H1 (cell line): ENCODE data around the gene IFI30. TPM values are rescaled to one million over a fixed set of nuclear protein-coding genes. Genes with fewer than 3 reads are reported as not detected.

ENCODE experiments used
- CTCF ChIA-PET: fragments of 300-600 bp; sonication (Branson Sonifier 250); formaldehyde crosslinking; loops from one replicate; lab custom pipeline; 2021; ENCODE audit not compliant: partially characterized antibody; lab: Charles Lee
- POLR2A ChIA-PET: fragments of 300-600 bp; sonication (Branson Sonifier 250); formaldehyde crosslinking; loops from one replicate; lab custom pipeline; 2021; ENCODE audit warnings: inconsistent platforms; ENCODE audit not compliant: partially characterized antibody; lab: Charles Lee
- DNase-seq, 2 experiments: peaks; one replicate each; pipeline versions ENCODE4 v3.0.0 to v3.0.0-alpha.2; 2010 to 2022; ENCODE audit warnings: low spot score in 2 of 2, low read depth in 1 of 2, mixed read lengths in 1 of 2
- FAIRE-seq: peaks from 2 replicates; lab custom pipeline; 2011; peaks lifted over from hg19 to GRCh38; lab: Jason Lieb, UNC
- H2AFZ ChIP-seq: 2 replicates; pipeline ENCODE4 v1.8.1; 2012; ENCODE audit warnings: low read length, inconsistent platforms
- H2AK5ac ChIP-seq: 2 replicates; pipeline ENCODE4 v1.6.1; 2013; ENCODE audit warnings: low read depth, low read length
- H2BK120ac ChIP-seq: replicated peaks from 2 replicates; pipeline ENCODE3; 2013; ENCODE audit warnings: low read depth, low read length, inconsistent platforms
- H2BK12ac ChIP-seq: 2 replicates; pipeline ENCODE4 v1.6.1; 2013; ENCODE audit warnings: low read depth, low read length
- H2BK15ac ChIP-seq: 2 replicates; pipeline ENCODE4 v1.6.1; 2013; ENCODE audit warnings: low read length
- H2BK20ac ChIP-seq: 2 replicates; pipeline ENCODE4 v1.6.1; 2013; ENCODE audit warnings: low read length
- H2BK5ac ChIP-seq: 2 replicates; pipeline ENCODE4 v1.6.1; 2013; ENCODE audit warnings: low read depth, low read length
- H3K14ac ChIP-seq: 2 replicates; pipeline ENCODE4 v1.6.1; 2013; ENCODE audit warnings: inconsistent platforms; ENCODE audit not compliant: insufficient read length
- H3K18ac ChIP-seq: 2 replicates; pipeline ENCODE4 v1.6.1; 2013; ENCODE audit warnings: low read length; ENCODE audit errors: extremely low read depth
- H3K23ac ChIP-seq: 2 replicates; pipeline ENCODE4 v1.6.1; 2013; ENCODE audit warnings: inconsistent platforms; ENCODE audit not compliant: insufficient read length
- H3K23me2 ChIP-seq: 2 replicates; pipeline ENCODE4 v1.6.1; 2013; ENCODE audit warnings: low read depth, low read length
- H3K27ac ChIP-seq: 2 replicates; pipeline ENCODE4 v1.6.1; 2011; ENCODE audit warnings: low read depth, low read length, inconsistent platforms
- H3K27me3 ChIP-seq, 4 experiments: replicated peaks in 1 of 4; 1 replicate in 1 of 4; 2 replicates in 3 of 4; pipeline versions ENCODE4 v1.6.1 to v1.8.1; 2011 to 2013; ENCODE audit warnings: low read length in 3 of 4, mild to moderate bottlenecking in 3 of 4, inconsistent platforms in 2 of 4, mixed read lengths in 2 of 4, moderate library complexity in 1 of 4; ENCODE audit not compliant: control insufficient read depth in 3 of 4, insufficient read depth in 3 of 4; ENCODE audit errors: extremely low read depth in 1 of 4
- H3K36me3 ChIP-seq, 4 experiments: 2 replicates each; pipeline versions ENCODE4 v1.6.1 to v1.8.1; 2011 to 2013; ENCODE audit warnings: mild to moderate bottlenecking in 4 of 4, low read length in 3 of 4, moderate library complexity in 2 of 4, control low read depth in 1 of 4, inconsistent platforms in 1 of 4; ENCODE audit not compliant: insufficient read depth in 4 of 4, control insufficient read depth in 2 of 4
- H3K4ac ChIP-seq: replicated peaks from 2 replicates; pipeline ENCODE3; 2013; ENCODE audit warnings: low read length, low read depth, mixed read lengths, inconsistent platforms; ENCODE audit not compliant: insufficient read length
- H3K4me1 ChIP-seq, 4 experiments: replicated peaks in 1 of 4; 1 replicate in 1 of 4; 2 replicates in 3 of 4; pipeline versions ENCODE4 v1.6.1 to v1.8.1; 2011 to 2013; ENCODE audit warnings: low read length in 3 of 4, inconsistent platforms in 2 of 4, mixed read lengths in 1 of 4; ENCODE audit not compliant: insufficient read depth in 4 of 4, control insufficient read depth in 3 of 4
- H3K4me2 ChIP-seq, 2 experiments: 2 replicates each; pipeline versions ENCODE4 v1.6.1 to v1.8.1; 2011 to 2013; ENCODE audit warnings: low read depth in 2 of 2, low read length in 2 of 2, control low read depth in 1 of 2, inconsistent platforms in 1 of 2, mild to moderate bottlenecking in 1 of 2; ENCODE audit not compliant: insufficient read depth in 1 of 2
- H3K4me3 ChIP-seq, 4 experiments: fragments of 200-600, 300-600 bp in 1 of 4; sonication (generic), shearing (Covaris generic), sonication (Bioruptor Twin) in 1 of 4; 2 replicates each; pipeline versions ENCODE4 v1.5.1 to v1.8.1; 2011 to 2016; ENCODE audit warnings: low read length in 4 of 4, low read depth in 3 of 4, control low read depth in 2 of 4, inconsistent platforms in 2 of 4, mild to moderate bottlenecking in 2 of 4, mixed read lengths in 1 of 4, moderate library complexity in 1 of 4; ENCODE audit not compliant: insufficient read depth in 2 of 4; ENCODE audit errors: extremely low read depth in 1 of 4
- H3K56ac ChIP-seq: replicated peaks from 2 replicates; pipeline ENCODE3; 2013; ENCODE audit warnings: low read depth, mild to moderate bottlenecking, mixed read lengths, low read length, inconsistent platforms; ENCODE audit not compliant: insufficient read length
- H3K79me1 ChIP-seq: 2 replicates; pipeline ENCODE4 v1.6.1; 2013; ENCODE audit warnings: low read depth, low read length, control low read depth
- H3K79me2 ChIP-seq, 2 experiments: 2 replicates each; pipeline versions ENCODE4 v1.6.1 to v1.8.1; 2012 to 2013; ENCODE audit warnings: low read length in 2 of 2, mild to moderate bottlenecking in 2 of 2, inconsistent platforms in 1 of 2; ENCODE audit not compliant: insufficient read depth in 2 of 2, control insufficient read depth in 1 of 2
- H3K9ac ChIP-seq, 4 experiments: replicated peaks in 1 of 4; 1 replicate in 1 of 4; 2 replicates in 3 of 4; pipeline versions ENCODE4 v1.6.1 to v1.8.1; 2011 to 2013; ENCODE audit warnings: low read depth in 3 of 4, low read length in 3 of 4, control low read depth in 2 of 4, mild to moderate bottlenecking in 2 of 4, moderate library complexity in 2 of 4, inconsistent platforms in 1 of 4; ENCODE audit errors: extremely low read depth in 1 of 4
- H3K9me3 ChIP-seq, 2 experiments: 2 replicates each; pipeline versions ENCODE4 v1.6.1 to v1.8.1; 2012 to 2013; ENCODE audit warnings: mild to moderate bottlenecking in 2 of 2, moderate library complexity in 2 of 2, control low read depth in 1 of 2, inconsistent platforms in 1 of 2, low read depth in 1 of 2, low read length in 1 of 2, mixed read lengths in 1 of 2; ENCODE audit not compliant: insufficient read depth in 2 of 2
- H4K20me1 ChIP-seq, 2 experiments: replicated peaks in 1 of 2; 2 replicates each; pipeline versions ENCODE3 to v1.8.1; 2011 to 2013; ENCODE audit warnings: inconsistent platforms in 2 of 2, low read length in 2 of 2, mild to moderate bottlenecking in 1 of 2; ENCODE audit not compliant: insufficient read depth in 2 of 2, control insufficient read depth in 1 of 2
- H4K5ac ChIP-seq: 2 replicates; pipeline ENCODE4 v1.6.1; 2013; ENCODE audit warnings: low read length, low read depth, mixed read lengths, inconsistent platforms; ENCODE audit not compliant: insufficient read length
- H4K8ac ChIP-seq: 2 replicates; pipeline ENCODE4 v1.8.0; 2013; ENCODE audit warnings: mild to moderate bottlenecking, moderate library complexity, low read length, inconsistent platforms; ENCODE audit not compliant: insufficient read depth; ENCODE audit errors: extremely low read depth
- H4K91ac ChIP-seq: replicated peaks from 2 replicates; pipeline ENCODE3; 2013; ENCODE audit warnings: low read length, mixed read lengths, inconsistent platforms; ENCODE audit not compliant: insufficient read length
- CHD2 ChIP-seq: IDR thresholded peaks from 2 replicates; pipeline ENCODE4 v1.6.1; 2012; ENCODE audit warnings: low read length, improper control_type of control experiment
- CTBP2 ChIP-seq: IDR thresholded peaks from 2 replicates; pipeline ENCODE4 v1.7.0; 2011; ENCODE audit warnings: borderline replicate concordance, mild to moderate bottlenecking, moderate library complexity, mixed read lengths, low read length; ENCODE audit not compliant: insufficient read depth, insufficient read length
- GABPA ChIP-seq: IDR thresholded peaks from 2 replicates; pipeline ENCODE4 v1.6.1; 2011; ENCODE audit warnings: mild to moderate bottlenecking, low read length, moderate library complexity, borderline replicate concordance; ENCODE audit not compliant: insufficient read depth
- HDAC6 ChIP-seq: IDR thresholded peaks from one replicate; pipeline ENCODE4 v1.7.1; 2012; ENCODE audit warnings: low read depth, mild to moderate bottlenecking, inconsistent platforms, low read length, moderate library complexity
- SAP30 ChIP-seq: fragments of 300-600 bp; sonication (generic); IDR thresholded peaks from 2 replicates; pipeline ENCODE4 v1.7.1; 2012; ENCODE audit warnings: low read length, moderate library complexity, mild to moderate bottlenecking, inconsistent platforms; ENCODE audit not compliant: insufficient read depth, insufficient replicate concordance
- TCF12 ChIP-seq: IDR thresholded peaks from 2 replicates; pipeline ENCODE4 v1.6.1; 2011; ENCODE audit warnings: low read depth, mild to moderate bottlenecking, low read length
- WGBS, 2 experiments: shearing (Covaris generic) in 1 of 2; methylation state at CpG; one replicate each; pipeline versions ENCODE4 v1.1.6 to v1.1.7; 2013 to 2015; ENCODE audit warnings: low lambda C conversion rate in 2 of 2, mixed read lengths in 2 of 2, inconsistent platforms in 1 of 2, low coverage in 1 of 2, missing lambda C conversion rate in 1 of 2; ENCODE audit not compliant: insufficient replicate concordance in 2 of 2, insufficient coverage in 1 of 2, insufficient read length in 1 of 2; ENCODE audit errors: extremely low coverage in 1 of 2, missing lambda C conversion rate in 1 of 2; 5-methylcytosine and 5-hydroxymethylcytosine counted together
- polyA plus RNA-seq, 7 experiments: library from polyadenylated mRNA; depleted of rRNA in 3 of 7; stranded (reverse) in 5 of 7; unstranded in 2 of 7; fragments of >200 nt in 5 of 7; fragments of 200-250 nt in 2 of 7; gene quantifications; 1 replicate in 5 of 7; 2 replicates in 1 of 7; 4 replicates in 1 of 7; pipeline versions ENCODE4 v1.2.1 to v1.2.3, GENCODE V29; 2011 to 2013; ENCODE audit warnings: missing spikeins in 2 of 7, mixed read lengths in 2 of 7
- total RNA-seq: library from RNA; stranded (reverse); fragmentation: NEBNext Ultra II Directional; extraction: Animal tissue kit (Norgen Biotek cat#: 25700); gene quantifications from 2 replicates; pipeline ENCODE4 v1.2.1, GENCODE V29; 2021

IFI30 gene
- total and polyA plus RNA-seq, 2 of the 8 experiments (the other 6 are each of a cell fraction or from before 2014, with no cell fraction given), result 28.9 to 62.4 TPM

GRCh38 chr19:18128805-18129204 is 44.8 kb upstream of the IFI30 start:
- Histone ChIP-seq H2AK5ac (no peak overlapping the region), H3K4me3 (no peak overlapping the region), H3K36me3 (peaks cover 2 to 13% (median 8%) of the 10 kb centered on the region in 4 experiments; a peak in 7 of 8 replicates), H2BK20ac (no peak overlapping the region), H4K91ac (no peak overlapping the region), H3K9me3 (no peaks in the 10 kb centered on the region), H3K27me3 (no peaks in the 10 kb centered on the region), H3K9ac (no peak overlapping the region), H3K4me1 (no peaks in the 10 kb centered on the region), H2BK120ac (no peak overlapping the region), H3K4ac (no peak overlapping the region), H4K8ac (no peak overlapping the region), H2AFZ (no peak overlapping the region), H2BK15ac (no peak overlapping the region), H4K5ac (no peak overlapping the region), H3K14ac (no peak overlapping the region), H2BK12ac (no peak overlapping the region), H3K27ac (no peak overlapping the region), H3K4me2 (no peak overlapping the region), H3K79me2 (no peaks in the 10 kb centered on the region), H3K56ac (no peak overlapping the region), H3K23ac (no peak overlapping the region), H3K23me2 (no peaks in the 10 kb centered on the region), H3K79me1 (no peaks in the 10 kb centered on the region), H4K20me1 (peaks cover 0 to 3% of the 10 kb centered on the region in 2 experiments), H3K18ac (no peak overlapping the region), H2BK5ac (no peak overlapping the region)
- CTCF ChIA-PET, result interaction anchor here (1.2 kb wide), 1 partner anchor 36 kb away, joined by 3 read pairs; no protein-coding TSS in a partner anchor
- 94% methylated on average over 12 of the region's 12 CpGs; no CpG with 5 or more reads in 1 of the 2 experiments for WGBS, 2 experiments
- no peak for FAIRE-seq
- POLR2A ChIA-PET, result interaction anchor here (1.1 to 2.4 kb wide), 3 partner anchors 8 to 11 kb away, joined by 3 to 19 read pairs (median 4); no protein-coding TSS in a partner anchor
- no peak for DNase-seq
- TF ChIP-seq SAP30 (no peak), GABPA (no peak), CHD2 (no peak), CTBP2 (no peak), HDAC6 (no peak), TCF12 (no peak)
- TF ChIP-seq, all 59 proteins: peak for 0
